Astrocyte of the cerebellum (primary cell): ENCODE measurements around the gene RESF1.

ENCODE experiments used
- DNase-seq: peaks from one replicate; pipeline ENCODE4 v3.0.0-alpha.2; 2011; ENCODE audit warnings: low read depth
- H3K4me3 ChIP-seq: 2 replicates; pipeline ENCODE4 v1.5.1; 2011; ENCODE audit warnings: mild to moderate bottlenecking, low read depth, low read length, moderate library complexity
- in situ Hi-C: cut with HindIII; loops from 2 replicates; pipeline ENCODE4 v1.10.0; 2017; ENCODE audit warnings: low sequenced_read_pairs
- TF ChIP-seq, protein P1 (sequence below): IDR thresholded peaks from 2 replicates; pipeline ENCODE4 v1.5.1; 2012; ENCODE audit warnings: low read length, low read depth, moderate library complexity, mild to moderate bottlenecking; ENCODE audit errors: missing control alignments

The RESF1 gene

DNA sequence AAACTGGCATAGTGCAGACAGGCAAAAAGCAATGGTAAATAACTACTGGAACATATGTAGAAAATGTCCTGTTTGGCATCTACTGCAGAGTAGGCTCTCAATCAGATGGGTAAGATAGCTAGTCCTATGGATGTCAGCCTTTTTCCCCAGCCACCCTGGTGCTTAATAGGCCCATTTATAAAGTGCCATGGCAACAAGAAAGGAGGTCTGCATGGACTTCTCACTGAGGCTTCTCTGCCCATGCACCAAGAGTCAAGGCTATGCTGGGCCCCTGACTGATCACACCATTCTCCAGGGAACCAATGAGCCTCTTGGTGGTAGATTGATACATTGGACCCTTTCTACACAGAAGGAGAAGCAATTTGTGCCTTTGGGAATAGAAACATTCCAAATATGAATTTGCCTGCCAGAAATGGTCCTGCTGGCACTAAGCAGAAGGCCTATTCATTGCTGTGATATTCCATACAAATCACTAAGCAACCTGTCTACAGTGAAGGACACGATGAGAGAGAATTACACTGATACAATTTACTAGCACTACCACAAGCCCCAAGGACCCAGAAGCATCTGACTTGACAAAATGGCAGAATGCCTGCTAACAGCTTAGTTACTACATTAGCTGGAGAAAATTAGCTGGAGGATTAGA lies 43.8 kb downstream of the RESF1 start:
- no peak overlapping the region for H3K4me3 ChIP-seq
- no peak for DNase-seq
- in situ Hi-C loops: no loop called here
- TF ChIP-seq, protein P1, sequence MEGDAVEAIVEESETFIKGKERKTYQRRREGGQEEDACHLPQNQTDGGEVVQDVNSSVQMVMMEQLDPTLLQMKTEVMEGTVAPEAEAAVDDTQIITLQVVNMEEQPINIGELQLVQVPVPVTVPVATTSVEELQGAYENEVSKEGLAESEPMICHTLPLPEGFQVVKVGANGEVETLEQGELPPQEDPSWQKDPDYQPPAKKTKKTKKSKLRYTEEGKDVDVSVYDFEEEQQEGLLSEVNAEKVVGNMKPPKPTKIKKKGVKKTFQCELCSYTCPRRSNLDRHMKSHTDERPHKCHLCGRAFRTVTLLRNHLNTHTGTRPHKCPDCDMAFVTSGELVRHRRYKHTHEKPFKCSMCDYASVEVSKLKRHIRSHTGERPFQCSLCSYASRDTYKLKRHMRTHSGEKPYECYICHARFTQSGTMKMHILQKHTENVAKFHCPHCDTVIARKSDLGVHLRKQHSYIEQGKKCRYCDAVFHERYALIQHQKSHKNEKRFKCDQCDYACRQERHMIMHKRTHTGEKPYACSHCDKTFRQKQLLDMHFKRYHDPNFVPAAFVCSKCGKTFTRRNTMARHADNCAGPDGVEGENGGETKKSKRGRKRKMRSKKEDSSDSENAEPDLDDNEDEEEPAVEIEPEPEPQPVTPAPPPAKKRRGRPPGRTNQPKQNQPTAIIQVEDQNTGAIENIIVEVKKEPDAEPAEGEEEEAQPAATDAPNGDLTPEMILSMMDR: no peak

- in situ Hi-C loops: no loop called here
- TF ChIP-seq, protein P1: no peak
- DNase-seq: no peak
- no peak overlapping the region for H3K4me3 ChIP-seq
Measured at GRCh38 chr12:32003654-32004053, 44.4 kb downstream of the RESF1 start.

DNA sequence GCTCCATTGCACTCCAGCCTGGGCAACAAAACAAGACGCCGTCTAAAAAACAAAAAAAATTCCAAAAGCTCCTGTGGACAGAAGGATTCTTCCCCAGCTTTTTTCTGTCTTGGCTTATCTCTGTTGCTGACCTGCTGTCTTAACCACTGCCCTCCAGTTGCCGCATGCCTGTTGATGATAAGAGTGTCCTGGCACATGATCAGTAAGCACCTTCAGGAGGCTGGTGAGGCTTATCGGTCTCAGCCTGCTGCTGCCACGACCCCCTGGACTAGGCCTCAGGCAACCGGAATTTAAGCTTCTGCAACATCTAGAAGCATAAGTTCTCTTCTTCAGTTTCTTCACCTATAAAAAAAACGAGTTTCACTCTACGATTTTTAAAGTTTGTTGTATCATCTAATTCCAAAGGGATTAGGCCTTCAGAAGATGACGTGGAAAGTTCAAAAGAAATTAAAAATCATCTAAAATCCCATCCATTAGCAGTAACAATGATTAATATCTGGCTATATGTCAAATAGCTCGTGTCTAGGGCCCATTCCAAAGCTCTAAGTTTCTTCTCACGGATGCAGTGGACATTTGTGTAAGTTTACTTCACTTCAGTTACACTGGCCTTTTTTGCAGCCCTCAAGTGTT lies 46.4 kb downstream of the RESF1 start:
- TF ChIP-seq, protein P1: no peak
- no peak overlapping the region for H3K4me3 ChIP-seq
- in situ Hi-C loops: no loop called here
- DNase-seq: no peak
